GM23248 (cell line): ENCODE measurements around the gene CWC27. TPM values are rescaled to one million over a fixed set of nuclear protein-coding genes. Genes with fewer than 3 reads are reported as not detected.

Experiments used
- DNase-seq: peaks from one replicate; pipeline ENCODE4 v3.0.0-alpha.2; 2015
- H2AFZ ChIP-seq: fragments of 200-600 bp; sonication (generic); 2 replicates; pipeline ENCODE4 v1.6.1; 2016; ENCODE audit warnings: antibody characterized with exemption
- H3F3A ChIP-seq: fragments of 200-600 bp; sonication (generic); 2 replicates; pipeline ENCODE4 v1.6.1; 2016; ENCODE audit warnings: mild to moderate bottlenecking, antibody characterized with exemption, mixed run types; ENCODE audit not compliant: insufficient read depth
- H3K27ac ChIP-seq: fragments of 200-600 bp; sonication (generic); 2 replicates; pipeline ENCODE4 v1.5.1; 2016; ENCODE audit warnings: mild to moderate bottlenecking
- H3K27me3 ChIP-seq: fragments of 200-600 bp; sonication (generic); replicated peaks from 2 replicates; pipeline ENCODE4 v1.6.1; 2016; ENCODE audit warnings: mild to moderate bottlenecking; ENCODE audit not compliant: insufficient read depth
- H3K36me3 ChIP-seq: fragments of 200-600 bp; sonication (generic); 2 replicates; pipeline ENCODE4 v1.6.1; 2016; ENCODE audit warnings: low read depth, mild to moderate bottlenecking
- H3K4me1 ChIP-seq: fragments of 200-600 bp; sonication (generic); 2 replicates; pipeline ENCODE4 v1.6.1; 2016; ENCODE audit warnings: mild to moderate bottlenecking; ENCODE audit not compliant: insufficient read depth
- H3K4me2 ChIP-seq: fragments of 200-600 bp; sonication (generic); one replicate; pipeline ENCODE4 v1.6.1; 2016; ENCODE audit warnings: mild to moderate bottlenecking; ENCODE audit not compliant: unreplicated experiment
- H3K4me3 ChIP-seq: fragments of 200-600 bp; sonication (generic); 2 replicates; pipeline ENCODE4 v1.5.1; 2016; ENCODE audit warnings: mild to moderate bottlenecking
- H3K79me2 ChIP-seq: fragments of 200-600 bp; sonication (generic); 2 replicates; pipeline ENCODE4 v1.6.1; 2016; ENCODE audit warnings: mild to moderate bottlenecking; ENCODE audit not compliant: insufficient read depth
- H3K9ac ChIP-seq: fragments of 200-600 bp; sonication (generic); 2 replicates; pipeline ENCODE4 v1.6.1; 2016; ENCODE audit warnings: mild to moderate bottlenecking
- H3K9me2 ChIP-seq: fragments of 200-600 bp; sonication (generic); 2 replicates; pipeline ENCODE4 v1.6.1; 2016; ENCODE audit warnings: mixed run types, mild to moderate bottlenecking, moderate library complexity; ENCODE audit not compliant: insufficient read depth
- H3K9me3 ChIP-seq: fragments of 200-600 bp; sonication (generic); one replicate; pipeline ENCODE4 v1.6.1; 2017; ENCODE audit warnings: low read depth
- H4K20me1 ChIP-seq: fragments of 200-600 bp; sonication (generic); 2 replicates; pipeline ENCODE4 v1.6.0; 2016; ENCODE audit not compliant: insufficient read depth
- EZH2 ChIP-seq: fragments of 200-600 bp; sonication (generic); IDR thresholded peaks from 2 replicates; pipeline ENCODE4 v1.6.1; 2018; ENCODE audit warnings: antibody characterized with exemption, mild to moderate bottlenecking; ENCODE audit not compliant: insufficient read depth, poor library complexity, severe bottlenecking
- EZH2phosphoT487 ChIP-seq: fragments of 200-600 bp; sonication (generic); IDR thresholded peaks from 2 replicates; pipeline ENCODE4 v1.6.1; 2018; ENCODE audit warnings: antibody characterized with exemption, moderate library complexity, mild to moderate bottlenecking, low read depth; ENCODE audit not compliant: insufficient read depth
- WGBS, 2 experiments: methylation state at CpG; one replicate each; pipeline ENCODE4 v1.1.6; 2015 to 2017; ENCODE audit warnings: low lambda C conversion rate in 2 of 2, low coverage in 1 of 2; ENCODE audit errors: missing lambda C conversion rate in 2 of 2; 5-methylcytosine and 5-hydroxymethylcytosine counted together
- in situ Hi-C: fragments of 300-500 bp; cut with MboI; formaldehyde crosslinking; loops from 2 replicates; pipeline ENCODE4 v1.15.0; 2020
- polyA plus RNA-seq: library from polyadenylated mRNA; unstranded; fragments of >200 nt; fragmentation: Nextera tagmentation; extraction: Ambion mirVana; gene quantifications from 2 replicates; pipeline ENCODE4 v1.2.1, GENCODE V29; 2016
- total RNA-seq: library from RNA; depleted of rRNA; stranded (reverse); fragments of >200 nt; shearing (Covaris generic); gene quantifications from 2 replicates; pipeline ENCODE4 v1.2.3, GENCODE V29; 2014

The CWC27 gene
- total and polyA plus RNA-seq, 2 experiments from 2014 or later: 22.7 to 30.5 TPM

- Histone ChIP-seq H3K9ac (no peak overlapping the region), H3K4me2 (no peak overlapping the region), H3K27me3 (no peaks in the 10 kb centered on the region), H3K36me3 (no peaks in the 10 kb centered on the region), H3K4me1 (no peaks in the 10 kb centered on the region), H3K9me3 (no peaks in the 10 kb centered on the region), H3K9me2 (no peaks in the 10 kb centered on the region), H3K4me3 (no peak overlapping the region), H2AFZ (no peak overlapping the region), H3K27ac (no peak overlapping the region), H3K79me2 (peaks cover 100% of the 10 kb centered on the region), H4K20me1 (0 out of 2 replicates have a peak, but pooled peaks cover 4% of the 10 kb centered on the region), H3F3A (no peaks in the 10 kb centered on the region)
- 65 to 69% methylated on average over 3 of the region's 3 CpGs for WGBS, 2 experiments
- in situ Hi-C loops: no loop called here
- no peak for DNase-seq
- TF ChIP-seq EZH2: no peak
Observed at GRCh38 chr5:64758901-64759300, 9.8 kb upstream of the CWC27 start.

DNA sequence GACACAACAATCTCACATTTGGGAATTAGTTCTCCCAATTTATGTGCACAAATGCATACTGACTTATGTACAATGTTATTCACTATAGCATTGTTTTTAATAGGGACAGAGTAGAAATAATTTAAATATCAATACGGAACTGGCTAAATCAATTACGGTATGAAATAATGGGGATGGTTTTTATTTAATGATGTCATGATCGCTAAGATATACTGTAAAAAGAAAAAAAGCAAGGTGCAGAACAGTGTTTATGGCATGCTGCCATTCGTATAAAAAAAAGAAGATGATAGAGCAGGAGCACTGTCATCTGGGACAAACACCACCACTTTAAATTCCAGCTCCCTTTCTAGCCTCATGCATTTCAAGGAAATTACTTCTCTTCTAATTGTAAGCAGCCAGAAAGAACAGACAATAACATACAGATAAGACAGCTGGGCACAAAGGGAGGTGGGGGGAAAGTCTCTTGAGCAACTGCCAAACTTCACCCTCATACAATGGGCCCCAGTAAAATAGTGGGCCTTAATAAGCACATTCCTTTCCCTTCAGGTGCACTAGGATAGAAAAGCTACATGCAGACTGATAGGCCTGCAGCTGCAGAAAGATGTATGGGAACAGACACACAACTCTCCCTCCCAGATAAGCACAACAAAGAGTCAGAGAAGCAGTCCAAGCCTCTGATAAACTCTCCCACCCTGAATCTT, 8.6 kb upstream of the CWC27 start:
- no peak overlapping the region for H3K9ac ChIP-seq
- in situ Hi-C loops: no loop called here
- no peaks in the 10 kb centered on the region for H3K4me1 ChIP-seq
- no peak overlapping the region for H3K4me3 ChIP-seq
- no peaks in the 10 kb centered on the region for H3K36me3 ChIP-seq
- no peaks in the 10 kb centered on the region for H3F3A ChIP-seq
- no peak overlapping the region for H3K4me2 ChIP-seq
- H3K27me3 ChIP-seq: no peaks in the 10 kb centered on the region
- no peak overlapping the region for H2AFZ ChIP-seq
- H3K27ac ChIP-seq: no peak overlapping the region
- no peaks in the 10 kb centered on the region for H3K9me2 ChIP-seq
- no peaks in the 10 kb centered on the region for H3K9me3 ChIP-seq
- no peak for DNase-seq
- no peak for TF ChIP-seq EZH2phosphoT487
- TF ChIP-seq EZH2: no peak
- peaks cover 100% of the 10 kb centered on the region for H3K79me2 ChIP-seq
- H4K20me1 ChIP-seq: 0 out of 2 replicates have a peak, but pooled peaks cover 4% of the 10 kb centered on the region
- 79 to 80% methylated on average over 4 of the region's 4 CpGs for WGBS, 2 experiments

DNA sequence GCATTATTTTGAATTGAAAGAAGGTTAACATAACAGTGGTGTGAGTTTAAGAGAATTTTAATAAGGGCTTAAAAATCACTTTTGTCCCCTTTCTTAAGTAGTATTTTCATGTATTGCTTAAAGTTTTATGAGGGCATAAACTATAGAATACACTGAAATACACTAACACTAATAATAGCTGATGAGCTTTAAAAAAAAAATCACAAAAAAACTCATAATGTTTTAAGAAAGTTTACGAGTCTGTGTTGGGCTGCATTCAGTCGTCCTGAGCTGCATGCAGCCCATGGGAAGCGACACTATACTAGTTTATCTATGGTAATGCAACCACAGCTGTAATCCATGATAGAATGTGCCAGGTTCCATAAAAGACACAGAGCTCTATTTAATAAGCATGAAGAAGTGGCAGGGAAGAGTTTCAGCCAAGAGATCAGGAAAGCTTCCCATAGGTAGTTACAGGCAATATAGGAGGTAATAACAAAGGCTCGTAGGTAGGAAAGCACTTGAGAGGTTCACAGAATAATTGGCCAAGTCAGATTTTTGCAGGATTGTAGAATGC, 4.7 kb upstream of the CWC27 start:
- in situ Hi-C loops: no loop called here
- Histone ChIP-seq H3K4me1 (peaks cover 18% of the 10 kb centered on the region), H3K27me3 (no peaks in the 10 kb centered on the region), H3K9me3 (no peaks in the 10 kb centered on the region), H3K27ac (no peak overlapping the region), H4K20me1 (0 out of 2 replicates have a peak, but pooled peaks cover 4% of the 10 kb centered on the region), H3K9ac (no peak overlapping the region), H3K79me2 (peaks cover 97% of the 10 kb centered on the region), H3K9me2 (no peaks in the 10 kb centered on the region), H3K4me3 (no peak overlapping the region), H3F3A (0 out of 2 replicates have a peak, but pooled peaks cover 6% of the 10 kb centered on the region), H2AFZ (no peak overlapping the region), H3K36me3 (0 out of 2 replicates have a peak, but pooled peaks cover 3% of the 10 kb centered on the region), H3K4me2 (no peak overlapping the region)
- no peak for DNase-seq
- TF ChIP-seq EZH2 (no peak), EZH2phosphoT487 (no peak)
- 74 to 76% methylated on average over 4 of the region's 4 CpGs for WGBS, 2 experiments

DNA sequence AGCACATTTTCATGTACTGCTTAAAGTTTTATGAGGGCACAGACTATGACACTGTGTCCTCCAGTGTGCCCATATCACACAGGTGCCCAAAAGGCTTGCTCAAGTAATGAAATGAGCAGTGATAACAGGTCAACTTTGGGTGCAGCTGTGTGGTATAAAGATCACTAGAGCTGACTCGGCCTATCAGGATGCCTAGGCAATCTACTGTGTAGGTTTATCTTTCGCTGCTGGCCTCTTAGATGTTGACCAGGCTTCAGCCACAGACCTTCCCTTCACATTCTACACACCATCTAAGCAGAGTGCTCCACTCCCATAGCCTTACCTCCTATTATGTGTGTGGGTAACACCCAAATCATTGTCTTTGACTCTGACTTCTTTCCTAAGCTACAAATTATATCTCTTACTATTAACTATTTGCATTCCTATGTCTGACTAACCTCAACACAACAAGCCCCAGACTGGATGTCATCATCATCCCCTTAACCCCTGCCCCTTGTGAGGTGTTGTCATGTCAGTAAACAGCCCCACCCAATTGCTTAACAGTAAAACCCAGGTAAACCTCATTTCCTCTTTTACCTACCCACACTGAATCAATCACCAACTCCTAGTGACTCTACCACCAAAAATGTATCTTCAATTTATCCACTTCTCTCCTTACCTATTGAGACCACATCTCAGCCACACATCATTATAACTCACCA, 2.8 kb upstream of the CWC27 start:
- no peak for TF ChIP-seq EZH2
- TF ChIP-seq EZH2phosphoT487: no peak
- Histone ChIP-seq H3K27me3 (no peaks in the 10 kb centered on the region), H4K20me1 (no peaks in the 10 kb centered on the region), H2AFZ (no peak overlapping the region), H3K9ac (no peak overlapping the region), H3K36me3 (0 out of 2 replicates have a peak, but pooled peaks cover 3% of the 10 kb centered on the region), H3K27ac (peak overlapping the region; percentile 16; the same call in 1 of the 2 replicates), H3K4me1 (peaks cover 32% of the 10 kb centered on the region), H3K9me2 (no peaks in the 10 kb centered on the region), H3K79me2 (peaks cover 97% of the 10 kb centered on the region), H3K4me2 (peak overlapping the region; percentile 100), H3K4me3 (no peak overlapping the region), H3F3A (0 out of 2 replicates have a peak, but pooled peaks cover 6% of the 10 kb centered on the region), H3K9me3 (no peaks in the 10 kb centered on the region)
- in situ Hi-C loops: no loop called here
- 94 to 100% methylated on average over 2 of the region's 2 CpGs for WGBS, 2 experiments
- DNase-seq: peak; percentile 45
